ENCODE data around the gene SPAM1.

The SPAM1 gene

GRCh38 chr7:123935436-123936381, 10.7 kb downstream of the SPAM1 start:
- TF ChIP-seq CTCF (IDR thresholded peaks at IDR 0.05), result no peak

GRCh38 chr7:123936388-123936787, 11.3 kb downstream of the SPAM1 start:
- TF ChIP-seq CTCF (IDR thresholded peaks at IDR 0.05), result no peak

GRCh38 chr7:123939784-123940183, 14.7 kb downstream of the SPAM1 start:
- TF ChIP-seq CTCF (IDR thresholded peaks at IDR 0.05), result no peak

GRCh38 chr7:123941391-123942180, 16.5 kb downstream of the SPAM1 start:
- no peak for TF ChIP-seq CTCF (IDR thresholded peaks at IDR 0.05)

- TF ChIP-seq CTCF (IDR thresholded peaks at IDR 0.05), result no peak
These were observed 19.4 kb downstream of the SPAM1 start for GRCh38 chr7:123944395-123944794.

GRCh38 chr7:123945938-123946337, 20.9 kb downstream of the SPAM1 start:
- no peak for TF ChIP-seq CTCF (IDR thresholded peaks at IDR 0.05)

- no peak for TF ChIP-seq CTCF (IDR thresholded peaks at IDR 0.05)
These were observed 23.1 kb downstream of the SPAM1 start for GRCh38 chr7:123948136-123948535.
